Vagina (tissue), 2 donors: Measurements from ENCODE around the gene CRADD. TPM values are rescaled to one million over a fixed set of nuclear protein-coding genes. Genes with fewer than 3 reads are reported as not detected.
A peak's percentile ranks its signal among the peaks of the same experiment; 100 is the strongest.

Source experiments
- DNase-seq, 2 donors: peaks; one replicate each; pipeline ENCODE4 v3.0.0-alpha.2; 2017; ENCODE audit errors: extremely low spot score in 2 of 2
- H3K27ac ChIP-seq: fragments of 200-600 bp; sonication (generic); one replicate; pipeline ENCODE4 v1.5.1; 2019
- H3K27me3 ChIP-seq: fragments of 200-600 bp; sonication (generic); one replicate; pipeline ENCODE4 v1.5.1; 2019
- H3K36me3 ChIP-seq, 2 donors: fragments of 200-600 bp; sonication (generic); one replicate each; pipeline ENCODE4 v1.5.1; 2017 to 2019
- H3K4me1 ChIP-seq: fragments of 200-600 bp; sonication (generic); one replicate; pipeline ENCODE4 v1.5.1; 2019
- H3K4me3 ChIP-seq, 2 donors: fragments of 200-600 bp; sonication (generic); 1 replicate in 1 of 2; 2 replicates in 1 of 2; pipeline ENCODE4 v1.5.1; 2016 to 2019
- H3K9me3 ChIP-seq: fragments of 200-600 bp; sonication (generic); one replicate; pipeline ENCODE4 v1.5.1; 2019
- CTCF ChIP-seq, 3 experiments: fragments of 450-650 bp in 2 of 3; fragments of 200-600 bp in 1 of 3; sonication (generic) in 1 of 3; IDR thresholded peaks; one replicate each; pipeline ENCODE4 v1.5.1; 2017 to 2019; ENCODE audit warnings: antibody characterized with exemption in 3 of 3, mild to moderate bottlenecking in 2 of 3, moderate library complexity in 2 of 3
- POLR2A ChIP-seq, 2 donors: fragments of 450-650 bp; IDR thresholded peaks; one replicate each; pipeline ENCODE4 v1.6.1; 2017; ENCODE audit warnings: antibody characterized with exemption in 2 of 2, mild to moderate bottlenecking in 2 of 2, moderate library complexity in 2 of 2
- POLR2AphosphoS5 ChIP-seq, 2 donors: sonication (generic); formaldehyde crosslinking; IDR thresholded peaks; one replicate each; pipeline ENCODE4 v1.9.0; 2017; ENCODE audit warnings: antibody characterized with exemption in 2 of 2, mild to moderate bottlenecking in 2 of 2, low read depth in 1 of 2; ENCODE audit not compliant: insufficient read depth in 1 of 2
- intact Hi-C: fragments of 100-400 bp; cut with DNase I; formaldehyde crosslinking; loops from one replicate; pipeline ENCODE4 v1.15.1; 2023
- total RNA-seq: library from RNA; depleted of rRNA; stranded (reverse); fragments of >200 nt; gene quantifications from one replicate; pipeline ENCODE4 v1.2.3, GENCODE V29; 2016

CRADD gene
- total RNA-seq, 1 donor from 2014 or later, result 40.8 TPM

DNA sequence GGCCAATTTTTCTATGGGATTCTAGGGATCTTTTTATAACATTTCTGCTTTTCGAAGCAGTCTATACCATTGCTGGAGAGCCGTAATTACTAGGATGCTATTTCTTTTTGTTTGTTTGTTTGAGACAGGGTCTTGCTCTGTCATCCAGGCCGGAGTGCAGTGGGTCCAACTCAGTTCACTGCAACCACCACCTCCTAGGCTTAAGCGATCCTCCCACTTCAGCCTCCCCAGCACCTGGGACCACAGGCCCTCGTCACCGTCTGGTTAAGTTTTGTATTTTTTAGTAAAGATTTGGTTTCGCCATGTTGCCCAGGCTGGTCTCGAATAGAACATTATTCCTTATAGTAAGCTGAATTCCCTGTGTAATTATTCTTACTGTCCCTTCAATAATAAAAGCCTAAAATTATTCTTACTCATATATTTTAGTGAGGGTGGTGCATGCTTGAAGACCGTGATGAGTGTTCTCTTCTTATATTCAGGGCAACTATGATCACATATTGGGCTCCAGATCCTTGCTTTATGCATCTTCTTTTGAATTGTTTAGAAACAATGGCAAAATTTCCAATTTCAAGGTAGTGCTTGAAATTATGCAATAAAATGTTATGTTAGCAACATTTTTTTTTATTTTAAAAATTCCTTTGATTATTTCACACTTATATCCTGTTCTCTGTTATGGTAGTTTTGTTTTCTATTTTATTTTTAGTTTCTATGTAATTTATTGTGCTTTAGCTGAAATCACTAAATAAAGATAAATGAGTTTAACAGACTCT, 66.2 kb downstream of the CRADD start:
- Histone ChIP-seq H3K27me3 (no peaks in the 10 kb centered on the region), H3K4me3 (peak overlapping the region in 1 of 2 donors; percentile 58), H3K27ac (peak overlapping the region; percentile 97), H3K36me3 (no peaks in the 10 kb centered on the region), H3K4me1 (peaks cover 40% of the 10 kb centered on the region), H3K9me3 (no peaks in the 10 kb centered on the region)
- TF ChIP-seq POLR2AphosphoS5 (IDR thresholded peaks at IDR 0.05; ENCODE audit: insufficient read depth in 1 of 2, low read depth in 1 of 2), result no peak
- TF ChIP-seq POLR2A (IDR thresholded peaks at IDR 0.05), result no peak
- TF ChIP-seq CTCF (IDR thresholded peaks at IDR 0.05), result no peak
- intact Hi-C loops, result loop anchor here (2.0 to 10.0 kb wide), 4 partner anchors 59 to 173 kb away; no protein-coding TSS in a partner anchor
- no peak for DNase-seq

DNA sequence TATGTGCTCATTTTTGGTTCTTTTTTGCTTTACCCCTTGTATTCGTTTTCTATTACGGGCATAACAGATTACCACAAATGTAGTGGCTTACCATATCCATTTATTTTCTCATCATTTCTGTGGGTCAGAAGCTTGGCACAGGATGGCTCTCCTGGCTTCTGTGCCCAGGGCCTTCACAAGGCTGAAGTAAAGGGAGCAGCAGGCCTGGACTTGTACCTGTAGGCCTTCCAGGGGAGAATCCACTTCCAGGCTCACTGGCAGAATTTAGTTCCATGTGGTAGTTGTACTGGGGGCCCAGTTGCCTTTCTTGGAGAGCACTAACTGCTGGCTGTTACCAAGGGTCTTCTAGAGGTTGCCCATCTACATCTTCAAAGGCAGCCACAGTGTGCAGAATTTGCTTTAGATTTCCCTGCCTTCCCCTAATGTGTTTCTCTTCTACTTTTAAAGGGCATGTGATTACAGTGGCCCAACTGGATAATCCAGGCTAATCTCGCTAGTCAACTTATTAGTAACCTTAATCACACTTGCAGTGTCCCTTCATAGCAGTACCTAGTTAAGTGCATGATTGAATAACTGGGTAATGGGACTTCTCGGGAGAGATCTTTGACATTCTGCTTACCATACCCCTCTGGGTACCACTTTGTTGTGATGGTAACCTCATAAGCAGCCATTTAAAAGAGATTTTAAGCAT, 67.0 kb downstream of the CRADD start:
- H3K27ac ChIP-seq, result peak overlapping the region; percentile 97
- no peaks in the 10 kb centered on the region for H3K9me3 ChIP-seq
- intact Hi-C loops, result loop anchor here (2.0 to 10.0 kb wide), 4 partner anchors 59 to 173 kb away; no protein-coding TSS in a partner anchor
- no peak overlapping the region for H3K4me3 ChIP-seq
- H3K36me3 ChIP-seq, result no peaks in the 10 kb centered on the region
- no peak for TF ChIP-seq POLR2AphosphoS5 (IDR thresholded peaks at IDR 0.05; ENCODE audit: insufficient read depth in 1 of 2, low read depth in 1 of 2)
- no peak for TF ChIP-seq CTCF (IDR thresholded peaks at IDR 0.05)
- TF ChIP-seq POLR2A (IDR thresholded peaks at IDR 0.05), result no peak
- no peak for DNase-seq
- H3K4me1 ChIP-seq, result peaks cover 34% of the 10 kb centered on the region
- no peaks in the 10 kb centered on the region for H3K27me3 ChIP-seq

DNA sequence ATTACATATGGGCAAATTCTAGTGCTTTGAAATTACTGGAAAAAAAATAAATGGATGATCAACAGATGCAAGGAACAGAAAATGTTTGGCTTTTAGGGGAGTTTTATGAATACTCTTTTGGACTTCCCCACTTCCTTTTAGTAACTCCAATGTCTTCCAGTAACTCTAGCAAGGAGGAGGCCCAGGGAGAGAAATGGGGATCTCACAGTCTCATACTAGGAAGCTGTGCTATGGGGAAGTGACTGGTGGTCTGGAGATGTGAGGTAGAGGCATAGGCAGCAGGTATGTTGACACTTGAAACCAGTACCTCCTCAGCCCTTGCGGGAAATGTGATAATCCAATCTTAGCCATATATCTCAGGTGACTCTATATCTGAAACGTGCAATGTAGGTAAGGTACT, 68.1 kb downstream of the CRADD start:
- H3K27me3 ChIP-seq, result no peaks in the 10 kb centered on the region
- no peaks in the 10 kb centered on the region for H3K9me3 ChIP-seq
- no peak overlapping the region for H3K27ac ChIP-seq
- no peak for DNase-seq
- H3K4me3 ChIP-seq, result no peak overlapping the region
- intact Hi-C loops, result loop anchor here (10.0 kb wide), 2 partner anchors 60 to 70 kb away; no protein-coding TSS in a partner anchor
- no peaks in the 10 kb centered on the region for H3K36me3 ChIP-seq
- TF ChIP-seq CTCF (IDR thresholded peaks at IDR 0.05), result no peak
- no peak for TF ChIP-seq POLR2AphosphoS5 (IDR thresholded peaks at IDR 0.05; ENCODE audit: insufficient read depth in 1 of 2, low read depth in 1 of 2)
- no peak for TF ChIP-seq POLR2A (IDR thresholded peaks at IDR 0.05)
- peaks cover 37% of the 10 kb centered on the region for H3K4me1 ChIP-seq

- TF ChIP-seq POLR2A (IDR thresholded peaks at IDR 0.05) (no peak), POLR2AphosphoS5 (IDR thresholded peaks at IDR 0.05; ENCODE audit: insufficient read depth in 1 of 2, low read depth in 1 of 2) (no peak), CTCF (IDR thresholded peaks at IDR 0.05) (no peak)
Observed at GRCh38 chr12:93746572-93747168, 69.5 kb downstream of the CRADD start.

More at GRCh38 chr12:93746572-93747168, 69.5 kb downstream of the CRADD start:
- Histone ChIP-seq H3K36me3 (no peaks in the 10 kb centered on the region), H3K27me3 (no peaks in the 10 kb centered on the region), H3K4me1 (peaks cover 45% of the 10 kb centered on the region), H3K9me3 (no peaks in the 10 kb centered on the region), H3K27ac (no peak overlapping the region), H3K4me3 (no peak overlapping the region)
- no peak for DNase-seq
- intact Hi-C loops, result loop anchor here (10.0 kb wide), 2 partner anchors 62 to 68 kb away; no protein-coding TSS in a partner anchor
